ENCODE data around the gene NUBP2.

NUBP2 gene

DNA sequence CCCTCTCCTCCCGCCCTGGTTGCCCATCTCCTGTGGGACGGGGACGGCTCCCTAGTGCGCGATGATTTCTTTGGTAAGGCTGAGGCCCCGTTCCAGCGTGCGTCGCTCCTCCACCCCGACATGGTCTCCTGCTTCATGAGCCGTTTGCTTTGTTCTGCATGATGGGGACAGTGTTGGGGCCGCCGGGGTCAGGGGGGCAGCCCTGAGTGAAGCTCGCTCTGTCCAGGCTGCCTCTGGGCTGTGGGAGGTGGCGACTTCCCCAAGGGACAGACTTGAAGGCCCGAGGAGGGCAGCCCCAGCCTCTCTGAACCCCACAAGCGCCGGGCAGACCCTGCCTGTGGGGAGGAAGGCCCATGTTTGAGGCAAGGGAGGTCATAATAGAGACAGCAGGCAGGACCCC, 23.8 kb upstream of the NUBP2 start:
- no peak for DNase-seq (ENCODE audit: low read depth in 2 of 2)

DNA sequence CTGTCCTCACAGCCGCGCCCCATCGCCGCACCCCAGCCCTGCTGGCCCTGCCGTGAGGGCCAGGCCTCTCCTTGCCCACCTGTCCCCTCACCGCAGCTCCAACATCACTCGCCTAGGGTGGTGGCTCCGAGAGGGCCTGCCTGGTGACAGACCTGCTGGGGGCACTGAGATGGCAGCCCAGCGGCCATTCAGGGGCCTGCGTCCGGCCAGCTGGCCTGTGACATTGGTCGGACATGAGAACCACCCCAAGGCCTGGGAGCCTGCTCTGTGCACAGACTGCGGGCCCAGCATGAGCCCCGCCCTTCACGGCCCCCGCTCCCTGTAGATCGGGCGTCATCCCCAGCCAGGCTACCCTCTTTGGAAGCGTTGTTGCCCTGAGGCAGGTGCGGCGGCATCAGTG, 23.2 kb upstream of the NUBP2 start:
- no peak for DNase-seq (ENCODE audit: low read depth in 2 of 2)

DNA sequence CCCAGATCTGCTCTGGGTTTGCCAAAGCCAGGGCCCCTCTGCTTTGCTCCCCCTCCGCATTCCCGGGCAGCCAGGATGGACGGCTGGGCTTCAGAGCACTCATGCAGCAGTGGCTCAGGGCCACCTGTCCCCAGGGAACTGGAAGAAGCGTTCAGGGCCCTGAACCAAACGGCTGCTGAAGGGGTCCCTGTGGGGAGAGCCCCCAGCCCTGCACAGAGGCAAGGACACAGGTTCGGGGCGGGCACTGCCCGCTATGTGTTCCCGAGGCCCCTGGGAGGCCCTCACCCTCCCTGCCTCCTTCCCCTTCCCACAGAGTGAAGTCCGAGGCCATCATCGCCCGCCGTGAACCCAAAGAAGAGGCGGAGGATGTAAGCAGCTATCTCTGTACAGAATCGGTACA, 21.8 kb upstream of the NUBP2 start:
- DNase-seq (ENCODE audit: low read depth in 2 of 2) = no peak

DNA sequence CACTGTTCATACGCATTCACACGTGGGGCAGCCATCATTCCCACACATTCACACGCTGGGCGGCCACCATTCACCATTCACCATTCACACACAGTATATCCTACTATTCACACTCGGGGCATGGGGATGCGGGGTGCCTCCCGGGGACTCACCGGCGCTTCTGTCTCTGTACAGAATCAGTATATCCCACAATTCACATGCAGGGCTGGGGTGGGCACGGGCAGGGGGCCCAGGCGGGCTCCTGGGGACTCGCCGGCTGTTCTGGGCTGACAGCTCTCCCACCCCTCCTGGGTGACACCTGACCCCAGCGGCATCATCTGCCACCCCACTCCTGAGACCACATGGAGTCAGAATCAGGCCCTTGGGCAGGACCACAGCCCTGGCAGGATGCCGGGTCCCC, 21.0 kb upstream of the NUBP2 start:
- no peak for DNase-seq (ENCODE audit: low read depth in 2 of 2)

DNA sequence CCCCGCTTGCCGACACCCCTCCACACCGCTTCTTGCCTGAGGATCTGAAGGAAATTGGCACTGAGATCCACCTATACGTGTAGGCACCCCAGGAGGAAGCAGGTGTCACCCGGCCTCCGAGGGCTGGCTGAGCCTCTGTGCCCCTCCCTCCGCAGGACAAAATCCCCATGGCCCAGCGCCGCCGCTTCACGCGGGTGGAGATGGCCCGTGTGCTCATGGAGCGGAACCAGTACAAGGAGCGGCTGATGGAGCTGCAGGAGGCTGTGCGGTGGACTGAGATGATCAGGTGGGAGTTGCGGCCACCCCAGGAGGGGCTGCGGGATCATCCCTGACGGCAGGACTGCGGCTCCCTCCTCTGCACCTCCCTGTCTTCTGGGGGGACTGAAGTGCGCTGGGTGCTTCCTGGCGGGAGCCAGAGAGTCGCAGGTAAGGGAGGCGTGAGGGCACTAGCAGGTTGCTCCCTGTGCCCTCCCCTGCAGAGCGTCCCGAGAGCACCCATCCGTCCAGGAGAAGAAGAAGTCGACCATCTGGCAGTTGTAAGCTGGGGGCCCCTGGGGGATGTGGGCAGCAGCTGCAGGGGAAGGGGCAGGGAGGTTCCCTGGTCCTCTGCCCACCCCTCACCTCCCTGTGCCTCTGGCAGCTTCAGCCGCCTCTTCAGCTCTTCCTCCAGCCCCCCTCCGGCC, 20.4 kb upstream of the NUBP2 start:
- DNase-seq (ENCODE audit: low read depth in 2 of 2) = no peak

DNA sequence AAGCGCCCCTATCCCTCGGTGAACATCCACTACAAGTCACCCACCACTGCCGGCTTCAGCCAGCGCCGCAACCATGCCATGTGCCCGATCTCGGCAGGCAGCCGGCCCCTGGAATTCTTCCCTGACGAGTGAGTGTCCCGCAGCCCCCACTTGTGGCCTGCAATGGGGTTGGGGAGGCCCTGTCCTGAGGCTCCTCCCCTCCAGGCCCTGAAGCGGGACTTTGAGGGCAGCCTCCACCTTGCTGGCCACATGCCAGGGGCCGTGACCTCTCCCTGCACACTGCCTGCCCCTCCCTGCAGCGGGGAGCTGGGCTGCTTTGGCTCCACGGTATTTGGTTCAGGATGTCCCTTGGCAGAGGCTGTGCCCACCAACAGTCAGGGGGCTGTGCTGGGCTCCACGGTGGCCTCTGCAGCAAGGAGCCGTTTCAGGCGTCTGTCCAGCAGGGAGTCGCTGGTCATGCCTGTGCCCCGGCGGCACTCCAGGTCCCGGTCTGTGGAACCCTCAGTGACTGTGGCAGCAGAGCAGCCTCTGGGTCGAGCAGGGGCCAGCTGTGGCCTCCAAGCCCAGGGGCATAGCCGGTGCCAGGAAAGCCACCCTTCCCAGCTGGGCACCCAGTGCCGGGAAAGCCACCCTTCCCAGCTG, 19.8 kb upstream of the NUBP2 start:
- DNase-seq (ENCODE audit: low read depth in 2 of 2) = no peak

DNA sequence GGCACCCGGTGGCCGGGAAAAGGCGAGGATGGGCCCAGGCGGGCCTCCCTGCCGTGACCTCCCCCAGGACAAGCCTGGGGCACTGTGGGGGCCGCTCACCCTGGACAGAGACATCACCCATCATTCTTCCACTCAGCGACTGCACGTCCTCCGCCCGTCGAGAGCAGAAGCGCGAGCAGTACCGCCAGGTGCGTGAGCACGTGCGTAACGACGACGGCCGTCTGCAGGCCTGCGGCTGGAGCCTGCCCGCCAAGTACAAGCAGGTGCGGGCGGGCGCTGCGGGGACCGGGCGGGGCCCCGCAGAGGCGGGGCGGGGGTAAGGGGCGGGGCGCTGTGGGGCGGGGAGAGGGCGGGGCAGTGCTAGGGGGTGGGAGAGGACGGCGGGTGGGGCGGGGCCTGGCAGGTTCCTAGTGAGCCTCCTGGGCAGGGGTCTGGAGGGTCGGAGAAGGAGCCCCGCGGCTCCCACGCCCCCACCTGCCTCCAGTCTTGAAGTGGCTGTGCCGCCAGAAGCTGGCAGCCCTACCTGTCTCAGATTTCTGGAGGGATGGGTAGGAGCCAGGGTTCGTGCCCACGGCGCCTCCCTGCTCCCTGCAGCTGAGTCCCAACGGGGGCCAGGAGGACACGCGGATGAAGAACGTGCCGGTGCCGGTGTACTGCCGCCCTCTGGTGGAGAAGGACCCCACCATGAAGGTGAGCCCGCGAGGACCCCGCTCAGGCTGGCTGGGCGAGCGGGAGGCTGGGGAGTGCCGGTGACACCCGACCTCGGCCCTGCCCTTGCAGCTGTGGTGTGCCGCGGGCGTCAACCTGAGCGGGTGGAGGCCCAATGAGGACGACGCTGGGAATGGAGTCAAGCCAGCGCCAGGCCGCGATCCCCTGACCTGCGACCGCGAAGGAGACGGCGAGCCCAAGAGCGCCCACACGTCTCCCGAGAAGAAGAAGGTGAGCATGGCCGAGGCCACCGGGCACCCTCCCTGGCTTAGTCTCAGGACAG, 18.9 kb upstream of the NUBP2 start:
- no peak for DNase-seq (ENCODE audit: low read depth in 2 of 2)

DNA sequence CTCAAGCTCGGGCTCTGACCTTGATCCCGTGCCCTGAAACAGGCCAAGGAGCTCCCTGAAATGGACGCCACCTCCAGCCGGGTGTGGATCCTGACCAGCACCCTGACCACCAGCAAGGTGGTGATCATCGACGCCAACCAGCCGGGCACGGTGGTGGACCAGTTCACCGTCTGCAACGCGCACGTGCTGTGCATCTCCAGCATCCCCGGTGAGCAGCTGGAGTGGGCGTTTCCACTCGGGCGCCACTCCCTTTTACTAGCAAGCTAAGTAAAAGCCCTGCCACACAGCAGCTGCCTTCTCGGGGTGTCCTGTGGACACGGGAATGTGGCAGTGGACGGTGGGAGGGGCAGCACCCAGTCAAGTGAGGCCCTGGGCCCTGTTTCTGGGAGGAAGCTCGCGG, 17.8 kb upstream of the NUBP2 start:
- DNase-seq (ENCODE audit: low read depth in 2 of 2) = no peak

DNA sequence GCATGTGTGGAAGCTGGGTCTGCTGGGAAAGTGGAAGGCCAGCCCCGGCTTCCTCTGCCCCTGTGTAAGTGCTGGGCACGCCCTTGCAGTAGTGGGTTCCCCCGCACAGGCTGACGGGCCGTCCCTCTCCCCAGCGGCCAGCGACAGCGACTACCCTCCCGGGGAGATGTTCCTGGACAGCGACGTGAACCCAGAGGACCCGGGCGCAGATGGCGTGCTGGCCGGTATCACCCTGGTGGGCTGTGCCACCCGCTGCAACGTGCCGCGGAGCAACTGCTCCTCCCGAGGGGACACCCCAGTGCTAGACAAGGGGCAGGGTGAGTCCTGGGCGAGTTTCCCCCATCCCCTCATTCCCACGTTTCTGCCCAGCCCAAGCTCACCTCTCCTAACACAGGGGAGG, 16.9 kb upstream of the NUBP2 start:
- no peak for DNase-seq (ENCODE audit: low read depth in 2 of 2)

DNA sequence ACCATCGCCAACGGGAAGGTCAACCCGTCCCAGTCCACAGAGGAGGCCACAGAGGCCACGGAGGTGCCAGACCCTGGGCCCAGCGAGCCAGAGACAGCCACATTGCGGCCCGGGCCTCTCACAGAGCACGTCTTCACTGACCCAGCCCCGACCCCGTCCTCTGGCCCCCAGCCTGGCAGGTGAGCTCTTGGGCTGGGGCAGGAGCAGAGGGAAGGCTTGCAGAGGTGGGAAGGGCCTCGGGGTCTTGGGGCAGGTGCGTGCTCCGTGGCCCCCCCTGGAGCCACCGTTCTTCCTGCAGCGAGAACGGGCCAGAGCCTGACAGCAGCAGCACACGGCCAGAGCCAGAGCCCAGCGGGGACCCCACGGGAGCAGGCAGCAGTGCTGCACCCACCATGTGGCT, 16.5 kb upstream of the NUBP2 start:
- DNase-seq (ENCODE audit: low read depth in 2 of 2) = no peak

DNA sequence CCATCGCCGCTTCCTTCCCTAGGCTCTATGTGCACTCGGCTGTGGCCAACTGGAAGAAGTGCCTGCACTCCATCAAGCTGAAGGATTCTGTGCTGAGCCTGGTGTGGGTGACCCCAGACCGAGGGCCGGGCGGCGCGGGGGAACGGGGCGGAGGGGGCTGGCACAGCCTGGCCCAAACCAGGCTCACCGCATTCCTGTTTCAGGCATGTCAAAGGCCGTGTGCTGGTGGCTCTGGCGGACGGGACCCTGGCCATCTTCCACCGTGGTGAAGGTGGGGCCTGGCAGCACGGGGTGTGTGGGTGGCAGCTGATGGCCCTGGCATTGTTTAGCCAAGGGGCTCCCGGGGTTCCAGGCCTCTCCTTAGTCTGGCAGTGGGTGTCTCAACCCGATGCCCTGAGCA, 16.1 kb upstream of the NUBP2 start:
- DNase-seq (ENCODE audit: low read depth in 2 of 2) = no peak

DNA sequence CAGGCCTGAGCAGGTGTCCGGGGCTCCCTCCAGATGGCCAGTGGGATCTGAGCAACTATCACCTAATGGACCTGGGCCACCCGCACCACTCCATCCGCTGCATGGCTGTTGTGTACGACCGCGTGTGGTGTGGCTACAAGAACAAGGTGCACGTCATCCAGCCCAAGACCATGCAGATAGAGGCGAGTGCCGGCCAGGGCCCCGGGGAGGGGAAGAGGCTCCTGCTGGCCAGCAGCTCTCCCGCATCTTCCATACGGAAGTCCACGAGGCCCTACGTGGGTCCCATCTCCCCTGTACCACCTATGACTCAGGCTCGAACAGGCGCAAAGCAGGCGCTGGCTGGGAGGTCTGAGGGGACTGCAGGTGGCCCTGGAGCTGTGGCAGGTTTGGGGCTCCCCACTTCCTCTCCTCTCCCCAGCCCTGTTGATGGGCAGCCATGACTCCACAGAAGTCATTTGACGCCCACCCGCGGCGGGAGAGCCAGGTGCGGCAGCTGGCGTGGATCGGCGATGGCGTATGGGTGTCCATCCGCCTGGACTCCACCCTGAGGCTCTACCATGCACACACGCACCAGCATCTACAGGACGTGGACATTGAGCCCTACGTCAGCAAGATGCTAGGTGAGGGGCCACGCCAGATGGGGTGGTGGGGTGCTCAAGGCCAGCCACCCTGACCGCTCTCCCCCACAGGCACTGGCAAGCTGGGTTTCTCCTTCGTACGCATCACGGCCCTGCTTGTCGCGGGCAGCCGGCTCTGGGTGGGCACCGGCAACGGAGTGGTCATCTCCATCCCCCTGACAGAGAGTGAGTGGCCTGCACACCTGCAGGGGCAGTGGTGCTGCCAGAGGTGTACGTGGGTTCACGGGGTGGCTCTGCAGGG, 15.4 kb upstream of the NUBP2 start:
- DNase-seq (ENCODE audit: low read depth in 2 of 2) = no peak

DNA sequence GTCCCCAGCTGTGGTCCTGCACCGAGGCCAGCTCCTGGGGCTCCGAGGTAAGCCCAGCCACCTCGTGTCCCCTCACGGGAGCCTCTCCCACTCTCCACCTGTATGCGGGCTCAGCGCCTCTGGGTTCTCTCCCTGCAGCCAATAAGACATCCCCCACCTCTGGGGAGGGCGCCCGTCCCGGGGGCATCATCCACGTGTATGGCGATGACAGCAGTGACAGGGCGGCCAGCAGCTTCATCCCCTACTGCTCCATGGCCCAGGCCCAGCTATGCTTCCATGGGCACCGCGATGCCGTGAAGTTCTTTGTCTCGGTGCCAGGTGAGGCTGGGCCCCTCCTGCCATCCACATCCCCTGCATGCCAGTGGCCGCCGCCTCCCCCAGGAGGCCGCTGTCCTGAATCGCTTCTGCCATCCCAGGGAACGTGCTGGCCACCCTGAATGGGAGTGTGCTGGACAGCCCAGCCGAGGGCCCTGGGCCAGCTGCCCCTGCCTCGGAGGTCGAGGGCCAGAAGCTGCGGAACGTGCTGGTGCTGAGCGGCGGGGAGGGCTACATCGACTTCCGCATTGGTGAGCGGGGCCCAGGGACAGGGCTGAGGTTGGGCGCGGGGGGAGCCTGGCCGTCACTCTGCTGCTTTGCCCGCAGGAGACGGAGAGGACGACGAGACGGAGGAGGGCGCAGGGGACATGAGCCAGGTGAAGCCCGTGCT, 14.5 kb upstream of the NUBP2 start:
- DNase-seq (ENCODE audit: low read depth in 2 of 2) = no peak

DNA sequence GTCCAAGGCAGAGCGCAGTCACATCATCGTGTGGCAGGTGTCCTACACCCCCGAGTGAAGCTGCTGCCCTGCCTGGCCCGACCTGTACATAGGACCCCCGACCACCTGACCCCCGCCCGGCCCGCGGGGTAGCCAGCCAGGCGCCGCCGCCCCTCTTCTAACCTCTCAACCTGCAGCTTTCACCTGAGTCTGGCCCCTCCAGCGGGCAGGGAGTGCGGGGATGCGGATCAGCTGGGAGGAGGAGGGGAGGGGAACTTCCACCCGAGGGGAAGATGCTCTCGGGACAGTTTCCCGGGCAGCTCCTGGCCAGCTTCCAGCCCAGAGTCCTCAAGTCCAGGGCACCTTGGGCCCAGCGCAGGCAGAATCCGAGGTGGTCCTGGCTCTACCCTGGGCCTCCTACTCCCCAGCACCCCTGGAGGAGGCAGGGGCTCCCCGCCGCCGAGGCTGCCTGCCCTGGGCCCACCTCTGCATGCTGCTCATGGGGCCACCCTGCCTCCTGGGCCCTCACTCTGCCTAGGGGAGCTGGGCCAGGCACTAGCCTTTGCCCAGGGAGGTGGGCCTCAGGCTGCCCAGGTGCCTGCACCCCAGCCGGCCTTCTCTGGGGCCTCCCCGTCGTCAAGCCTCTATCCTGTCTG, 13.9 kb upstream of the NUBP2 start:
- no peak for DNase-seq (ENCODE audit: low read depth in 2 of 2)

DNA sequence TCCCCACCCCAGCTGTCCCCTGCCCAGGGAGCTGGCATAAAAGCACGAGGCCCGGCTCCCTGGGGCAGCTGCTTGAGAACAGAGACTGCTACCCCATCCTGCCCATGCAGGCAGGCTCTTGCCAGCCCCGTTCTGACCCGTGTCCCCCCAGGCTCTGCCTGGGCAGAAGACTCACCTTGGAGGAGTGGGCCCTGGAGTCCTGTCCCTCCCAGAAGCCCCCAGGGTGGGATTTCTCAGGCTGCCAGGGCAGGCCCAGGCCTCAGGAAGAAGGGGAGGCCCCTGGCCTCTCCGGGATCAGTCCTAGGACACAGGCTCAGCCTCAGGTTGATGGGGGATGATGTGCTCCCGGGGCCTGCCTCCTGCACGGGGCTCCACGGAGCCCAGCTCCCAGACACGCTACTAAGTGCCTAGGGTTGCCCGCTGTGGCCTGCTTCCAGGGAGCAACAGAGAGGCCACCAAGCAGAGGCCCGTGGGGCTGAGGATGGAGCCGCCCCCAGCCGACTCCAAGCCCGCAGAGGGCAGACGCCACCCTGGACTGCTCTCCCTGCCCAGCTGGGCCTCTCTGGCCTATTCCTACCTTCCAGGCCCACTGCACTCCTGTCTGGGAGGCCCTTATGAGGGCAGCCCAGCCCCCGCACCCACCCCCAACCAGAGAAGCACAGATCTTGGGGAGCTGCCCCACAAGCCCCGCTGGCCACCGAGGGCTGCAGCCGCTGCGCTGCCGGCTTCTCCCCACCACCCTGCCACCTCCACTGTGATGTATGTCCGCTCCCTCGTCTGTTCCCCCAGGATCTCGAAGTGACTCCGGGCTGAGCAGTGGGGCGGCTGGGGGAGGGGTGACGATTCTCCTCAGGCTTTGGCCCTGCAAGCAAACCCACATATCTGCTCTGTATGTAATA, 13.1 kb upstream of the NUBP2 start:
- no peak for DNase-seq (ENCODE audit: low read depth in 2 of 2)

DNA sequence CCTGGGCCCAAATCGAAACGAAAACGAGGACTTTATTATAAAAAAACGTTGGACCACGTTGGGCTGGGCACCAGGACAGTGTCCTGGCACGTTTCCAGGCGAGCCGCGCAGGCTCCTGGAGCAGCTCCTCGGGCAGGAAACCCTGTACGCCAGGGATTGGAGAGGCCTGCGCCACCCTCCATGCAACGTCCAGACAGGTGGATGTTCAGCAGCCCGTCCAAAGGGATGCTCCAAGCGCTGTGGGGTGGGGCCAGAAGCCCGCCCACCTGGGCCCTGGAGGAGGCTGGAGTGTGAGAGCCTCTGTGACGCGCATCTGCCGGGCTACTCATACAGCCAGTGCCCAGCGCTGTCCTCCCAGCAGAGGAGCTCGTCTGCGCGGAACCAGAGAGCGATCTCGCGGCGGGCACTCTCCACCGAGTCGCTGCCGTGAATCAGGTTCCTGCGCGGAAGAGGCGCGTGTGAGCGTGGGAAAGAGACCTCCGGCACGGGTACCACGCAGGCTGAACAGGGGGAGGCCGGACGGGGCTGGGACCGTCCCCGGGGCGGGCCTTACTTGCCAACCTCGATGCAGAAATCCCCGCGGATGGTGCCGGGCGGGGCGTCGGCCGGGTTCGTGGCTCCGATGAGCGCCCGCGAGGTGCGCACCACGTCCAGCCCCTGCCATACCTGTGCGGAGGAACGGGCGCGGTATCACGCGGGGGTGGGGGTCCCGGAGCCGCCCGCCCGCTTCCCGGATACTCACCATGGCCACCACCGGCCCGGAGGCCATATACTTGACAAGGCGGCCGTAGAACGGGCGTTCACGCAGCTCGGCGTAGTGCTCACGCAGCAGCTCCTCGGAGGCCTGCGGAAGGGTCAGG, 12.2 kb upstream of the NUBP2 start:
- DNase-seq (ENCODE audit: low read depth in 2 of 2) = no peak

DNA sequence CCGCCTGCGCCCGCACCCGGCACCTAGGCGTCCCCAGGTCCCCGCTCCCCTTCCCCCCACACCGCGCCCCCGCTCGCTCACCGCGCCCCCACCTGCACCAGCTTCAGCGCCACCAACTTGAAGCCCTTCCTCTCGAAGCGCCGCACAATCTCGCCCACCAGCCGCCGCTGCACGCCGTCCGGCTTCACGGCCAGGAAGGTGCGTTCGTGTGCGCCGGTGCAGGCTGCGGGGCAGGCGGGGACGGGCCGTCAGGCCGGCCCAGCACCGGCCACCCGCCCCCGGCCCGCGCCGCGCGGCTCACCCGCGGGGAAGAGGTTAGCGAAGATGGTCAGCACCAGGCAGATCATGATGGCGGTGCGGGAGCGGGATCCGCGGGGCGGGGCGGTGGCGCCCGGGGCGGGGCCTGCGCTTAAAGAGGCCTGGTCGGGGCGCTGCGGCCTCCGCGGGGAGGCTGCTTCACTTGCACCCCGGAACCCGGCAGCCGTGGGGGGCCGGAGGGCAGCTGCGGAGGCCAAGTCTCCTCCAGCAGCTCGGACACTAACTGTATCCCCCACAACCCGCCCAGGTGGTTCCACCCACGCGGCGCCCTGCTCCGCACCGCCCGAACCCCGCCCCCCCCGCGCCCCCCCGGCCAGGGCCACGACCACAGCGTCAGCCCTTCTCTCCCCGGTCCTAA, 11.4 kb upstream of the NUBP2 start, which contains the start of gene NME3:
NME3 (minus strand) TSS at position 356 of the 676 bp plus-strand sequence; CDS start at position 347, 9 bp downstream.
- no peak for DNase-seq (ENCODE audit: low read depth in 2 of 2)

DNA sequence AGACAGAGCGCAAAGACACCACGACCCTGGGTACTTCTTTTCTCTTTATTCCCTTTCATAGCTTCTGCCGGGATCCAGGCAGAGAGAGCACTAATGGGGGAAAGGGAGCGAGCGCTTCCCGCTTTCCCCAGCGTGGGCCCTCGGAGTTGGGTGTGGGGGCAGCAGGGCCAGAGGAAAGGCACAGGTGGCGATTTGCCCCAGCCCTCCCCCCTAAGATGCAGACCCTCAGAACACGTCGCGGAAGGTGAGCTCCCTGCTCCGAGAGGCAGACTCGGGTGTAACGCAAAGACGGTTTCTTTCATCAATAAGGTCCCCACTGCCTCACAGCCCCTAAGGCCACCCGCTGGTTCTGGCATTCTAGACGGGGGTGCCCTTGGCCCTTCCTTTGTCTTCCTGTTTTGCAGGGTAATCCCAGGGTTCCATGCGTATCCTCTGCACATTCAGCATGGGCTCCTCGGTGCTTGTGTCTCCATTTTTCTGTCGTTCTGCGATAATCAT, 10.8 kb upstream of the NUBP2 start:
- DNase-seq (ENCODE audit: low read depth in 2 of 2) = no peak
